ENCODE measurements around the gene FDCSP.
A peak's percentile ranks its signal among the peaks of the same experiment; 100 is the strongest.
"Not testable (repeated sequence)": the region's sequence is repeated elsewhere in the genome, so short reads cannot be mapped to it uniquely, and the experiment has no call there.

The FDCSP gene

GRCh38 chr4:70225824-70226223 lies at the start of gene FDCSP:
FDCSP (plus strand) TSS chr4:70226124; CDS start chr4:70231195, 5,071 bp downstream.
- no peak for DNase-seq (ENCODE audit: low spot score)

GRCh38 chr4:70177090-70177489 lies 48.8 kb upstream of the FDCSP start:
- DNase-seq (ENCODE audit: low spot score), result no peak

GRCh38 chr4:70178075-70178660 lies 47.8 kb upstream of the FDCSP start:
- no peak for DNase-seq (ENCODE audit: low spot score)

- DNase-seq (ENCODE audit: low spot score), result no peak
Observed at GRCh38 chr4:70179811-70180210, 46.1 kb upstream of the FDCSP start.

GRCh38 chr4:70181864-70182263 lies 44.1 kb upstream of the FDCSP start:
- DNase-seq (ENCODE audit: low spot score), result no peak

GRCh38 chr4:70182517-70183167 lies 43.3 kb upstream of the FDCSP start:
- peak; percentile 47 for DNase-seq (ENCODE audit: low spot score)

- DNase-seq (ENCODE audit: low spot score), result peak; percentile 27
Observed at GRCh38 chr4:70183168-70183939, 42.6 kb upstream of the FDCSP start.

GRCh38 chr4:70183940-70184246 lies 42.0 kb upstream of the FDCSP start:
- no peak for DNase-seq (ENCODE audit: low spot score)

- peak; percentile 89 for DNase-seq (ENCODE audit: low spot score)
Observed at GRCh38 chr4:70187216-70187615, 38.7 kb upstream of the FDCSP start.

GRCh38 chr4:70190579-70190978 lies 35.3 kb upstream of the FDCSP start:
- no peak for DNase-seq (ENCODE audit: low spot score)

- DNase-seq (ENCODE audit: low spot score), result no peak
Observed at GRCh38 chr4:70191647-70192046, 34.3 kb upstream of the FDCSP start.

GRCh38 chr4:70192895-70193294 lies 33.0 kb upstream of the FDCSP start:
- no peak for DNase-seq (ENCODE audit: low spot score)

GRCh38 chr4:70195425-70195824 lies 30.5 kb upstream of the FDCSP start, which contains the start of gene ODAM:
ODAM (plus strand) TSS chr4:70195725; CDS start chr4:70196544, 819 bp downstream.
- no peak for DNase-seq (ENCODE audit: low spot score)

- no peak for DNase-seq (ENCODE audit: low spot score)
Observed at GRCh38 chr4:70196857-70197256, 29.1 kb upstream of the FDCSP start.

GRCh38 chr4:70197842-70198241 lies 28.1 kb upstream of the FDCSP start:
- no peak for DNase-seq (ENCODE audit: low spot score)

- DNase-seq (ENCODE audit: low spot score), result no peak
Observed at GRCh38 chr4:70203601-70204000, 22.3 kb upstream of the FDCSP start.

- DNase-seq (ENCODE audit: low spot score), result not testable (repeated sequence)
Observed at GRCh38 chr4:70212752-70213151, 13.2 kb upstream of the FDCSP start.

- not testable (repeated sequence) for DNase-seq (ENCODE audit: low spot score)
Observed at GRCh38 chr4:70216109-70216508, 9.8 kb upstream of the FDCSP start.

GRCh38 chr4:70216550-70216949 lies 9.4 kb upstream of the FDCSP start:
- DNase-seq (ENCODE audit: low spot score), result not testable (repeated sequence)

- peak; percentile 6 for DNase-seq (ENCODE audit: low spot score)
Observed at GRCh38 chr4:70221389-70221788, 4.5 kb upstream of the FDCSP start.

GRCh38 chr4:70221818-70222217 lies 4.1 kb upstream of the FDCSP start:
- DNase-seq (ENCODE audit: low spot score), result not testable (repeated sequence)

- no peak for DNase-seq (ENCODE audit: low spot score)
Observed at GRCh38 chr4:70236125-70236524, 10.2 kb downstream of the FDCSP start.
